Panc1 (cell line): ENCODE results near the gene TAPBP.

ENCODE experiments used
- POLR2AphosphoS5 ChIP-seq: IDR thresholded peaks from 2 replicates; pipeline ENCODE4 v1.6.1; 2012; ENCODE audit warnings: mild to moderate bottlenecking, low read depth, low read length, moderate library complexity
- TF ChIP-seq, protein P1 (sequence below): fragments of 450-650 bp; IDR thresholded peaks from 2 replicates; pipeline ENCODE4 v1.5.1; 2017; ENCODE audit warnings: mild to moderate bottlenecking

DNA sequence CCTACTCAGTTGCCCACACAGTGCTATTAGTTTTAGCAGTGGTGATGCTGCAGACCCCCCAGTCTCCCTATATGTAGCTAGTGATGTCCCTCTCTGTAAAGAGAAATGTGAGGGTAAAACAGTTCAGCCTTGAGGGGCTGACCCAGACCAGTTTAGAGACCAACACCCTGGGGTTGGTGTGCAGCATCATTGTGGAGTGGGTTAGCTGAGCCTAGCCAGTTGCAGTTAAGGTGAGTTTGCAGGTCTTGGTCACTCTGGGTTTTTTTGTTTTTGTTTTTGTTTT is 37.4 kb downstream of the TAPBP start:
- TF ChIP-seq POLR2AphosphoS5, result no peak
- TF ChIP-seq, protein P1, sequence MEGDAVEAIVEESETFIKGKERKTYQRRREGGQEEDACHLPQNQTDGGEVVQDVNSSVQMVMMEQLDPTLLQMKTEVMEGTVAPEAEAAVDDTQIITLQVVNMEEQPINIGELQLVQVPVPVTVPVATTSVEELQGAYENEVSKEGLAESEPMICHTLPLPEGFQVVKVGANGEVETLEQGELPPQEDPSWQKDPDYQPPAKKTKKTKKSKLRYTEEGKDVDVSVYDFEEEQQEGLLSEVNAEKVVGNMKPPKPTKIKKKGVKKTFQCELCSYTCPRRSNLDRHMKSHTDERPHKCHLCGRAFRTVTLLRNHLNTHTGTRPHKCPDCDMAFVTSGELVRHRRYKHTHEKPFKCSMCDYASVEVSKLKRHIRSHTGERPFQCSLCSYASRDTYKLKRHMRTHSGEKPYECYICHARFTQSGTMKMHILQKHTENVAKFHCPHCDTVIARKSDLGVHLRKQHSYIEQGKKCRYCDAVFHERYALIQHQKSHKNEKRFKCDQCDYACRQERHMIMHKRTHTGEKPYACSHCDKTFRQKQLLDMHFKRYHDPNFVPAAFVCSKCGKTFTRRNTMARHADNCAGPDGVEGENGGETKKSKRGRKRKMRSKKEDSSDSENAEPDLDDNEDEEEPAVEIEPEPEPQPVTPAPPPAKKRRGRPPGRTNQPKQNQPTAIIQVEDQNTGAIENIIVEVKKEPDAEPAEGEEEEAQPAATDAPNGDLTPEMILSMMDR, result no peak
